CD4-positive, alpha-beta T cell treated with Interleukin-15 for 1 hour (primary cell): ENCODE measurements around the gene ATXN2.
"Not testable (repeated sequence)": the region's sequence is repeated elsewhere in the genome, so short reads cannot be mapped to it uniquely, and the experiment has no call there.

ENCODE experiments used
- DNase-seq: peaks from one replicate; pipeline ENCODE4 v3.0.0-alpha.2; 2020

Gene ATXN2

GRCh38 chr12:111412830-111413441 is 186.2 kb downstream of the ATXN2 start:
- DNase-seq = no peak

DNA sequence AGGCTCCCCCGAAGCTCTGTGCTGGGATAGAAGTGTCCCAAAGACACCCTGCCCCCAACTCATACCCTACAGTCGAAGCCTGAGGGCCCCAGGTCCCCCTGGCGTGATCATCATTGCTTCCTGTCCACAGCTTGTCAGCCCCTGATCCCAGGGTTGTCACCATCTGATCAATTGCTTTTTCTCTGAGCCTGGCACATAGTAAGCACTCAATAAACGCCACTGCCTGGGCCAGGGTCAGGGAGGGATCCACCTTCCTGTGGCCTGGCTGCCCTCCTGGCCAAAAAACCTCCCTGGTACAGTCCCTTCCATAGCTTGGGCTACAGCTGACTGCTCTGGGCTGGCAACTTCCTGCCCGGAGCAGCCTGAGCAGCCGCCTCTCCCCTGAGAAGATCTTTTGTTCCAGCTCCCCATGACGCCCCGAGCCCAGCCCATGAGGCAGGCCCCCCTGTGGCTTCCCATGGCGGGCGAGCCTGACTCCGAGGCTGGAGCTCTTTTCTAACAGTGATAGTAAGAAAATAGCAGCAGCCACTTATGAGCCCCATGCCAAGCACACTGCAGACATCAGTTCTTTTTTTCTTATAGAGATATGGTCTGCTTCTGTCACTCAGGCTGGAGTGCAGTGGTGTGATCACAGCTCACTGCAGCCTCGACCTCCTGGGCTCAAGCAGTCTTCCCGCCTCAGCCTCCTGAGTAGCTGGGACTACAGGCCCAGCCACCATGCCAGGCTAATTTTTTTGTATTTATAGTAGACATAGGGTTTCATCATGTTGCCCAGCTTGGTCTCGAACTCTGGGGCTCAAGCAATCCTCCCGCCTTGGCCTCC is 186.9 kb downstream of the ATXN2 start:
- no peak for DNase-seq

GRCh38 chr12:111411185-111411764 is 187.8 kb downstream of the ATXN2 start:
- peak; percentile 59 for DNase-seq

DNA sequence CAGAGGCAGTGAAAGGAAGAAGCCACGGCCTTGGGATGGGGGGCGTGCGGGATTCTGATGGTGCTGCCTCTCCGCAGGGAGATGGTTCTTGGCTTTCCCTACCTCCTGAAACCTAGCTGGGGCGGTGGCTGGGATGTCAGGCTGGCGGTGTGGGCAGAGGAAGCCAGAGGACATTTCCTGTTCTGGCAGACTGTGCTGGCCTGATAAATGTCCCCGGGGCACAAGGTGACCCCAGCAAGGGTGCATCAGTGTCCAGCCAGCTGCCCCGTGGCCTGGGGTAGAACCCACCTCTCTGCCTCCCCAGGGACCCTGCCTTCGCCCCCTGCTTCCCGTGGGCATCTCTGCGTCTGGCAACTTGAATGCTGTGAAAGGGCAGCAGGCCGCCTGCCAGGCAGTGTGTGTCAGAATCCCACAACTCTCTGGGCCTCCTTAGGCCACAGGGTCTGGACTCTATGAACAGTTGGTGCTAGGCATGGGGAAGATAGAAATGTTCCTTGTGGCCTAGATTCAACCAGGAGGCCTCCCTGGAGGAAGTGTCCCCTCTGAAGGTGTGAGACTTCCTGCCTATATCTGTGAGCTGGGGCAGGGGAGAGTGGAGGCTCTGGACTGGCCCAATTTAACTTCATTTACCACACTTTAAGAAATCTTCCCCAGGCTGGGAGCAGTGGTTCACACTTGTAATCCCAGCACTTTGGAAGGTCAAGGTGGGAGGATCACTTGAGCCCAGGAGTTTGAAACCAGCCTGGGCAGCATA is 188.5 kb downstream of the ATXN2 start:
- DNase-seq = no peak

DNA sequence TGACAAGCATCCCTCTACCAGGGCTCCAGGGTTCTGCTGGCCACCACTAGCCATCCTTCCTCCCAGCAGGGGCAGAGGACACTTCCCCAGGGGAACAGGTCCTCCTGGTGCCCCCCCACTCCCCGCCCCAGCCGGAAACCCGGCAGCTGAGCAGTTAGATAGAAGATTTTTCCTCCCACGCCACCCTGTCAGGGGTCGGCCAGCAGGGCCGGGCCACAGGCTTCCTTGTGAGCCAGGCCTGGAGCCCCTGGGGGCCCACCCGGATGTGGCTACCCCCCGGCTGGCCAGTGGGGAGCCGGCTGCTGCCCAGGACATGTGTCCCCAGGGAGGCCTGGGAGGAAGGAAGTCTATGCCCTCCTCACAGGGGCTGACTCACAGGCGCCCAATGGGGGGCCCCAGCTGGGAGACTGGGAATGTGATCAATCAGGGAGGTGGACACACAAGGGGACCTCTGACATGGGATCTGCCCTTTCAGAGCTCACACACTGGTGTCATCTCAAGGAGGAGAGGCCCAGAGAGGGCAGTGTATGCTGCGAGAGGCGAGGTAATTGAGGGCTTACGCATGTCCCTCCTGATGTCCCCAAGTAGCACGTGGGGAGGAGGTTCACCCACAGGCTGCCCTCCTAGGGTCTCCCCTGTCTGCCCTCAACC is 189.2 kb downstream of the ATXN2 start:
- DNase-seq = no peak

GRCh38 chr12:111409403-111409779 is 189.7 kb downstream of the ATXN2 start:
- no peak for DNase-seq

GRCh38 chr12:111408686-111409402 is 190.3 kb downstream of the ATXN2 start:
- DNase-seq = no peak

DNA sequence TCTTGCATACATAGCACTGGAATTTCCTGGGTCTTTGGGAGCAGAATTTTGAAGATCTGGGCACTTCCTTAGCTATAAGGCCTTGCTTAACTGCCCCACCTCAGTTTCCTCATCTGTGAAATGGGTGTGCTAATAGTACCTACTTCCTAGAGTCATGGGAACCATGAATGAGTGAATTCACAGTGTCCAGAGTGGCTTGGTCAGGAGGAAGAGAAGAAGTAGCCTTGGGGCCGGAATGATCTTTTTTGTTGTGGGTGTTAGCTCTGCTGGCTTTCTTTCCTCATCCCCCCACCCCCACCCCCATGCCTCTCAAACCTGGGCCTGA is 191.0 kb downstream of the ATXN2 start:
- no peak for DNase-seq

GRCh38 chr12:111407377-111408115 is 191.6 kb downstream of the ATXN2 start:
- DNase-seq = no peak

- peak; percentile 76 for DNase-seq
Observed at GRCh38 chr12:111406474-111407376, 192.4 kb downstream of the ATXN2 start.

- no peak for DNase-seq
Observed at GRCh38 chr12:111405859-111406473, 193.1 kb downstream of the ATXN2 start, which contains the start of gene SH2B3. Gene SH2B3, plus strand, starts transcription at chr12:111405923. Its CDS starts 12,223 bp downstream, at chr12:111418146.

DNA sequence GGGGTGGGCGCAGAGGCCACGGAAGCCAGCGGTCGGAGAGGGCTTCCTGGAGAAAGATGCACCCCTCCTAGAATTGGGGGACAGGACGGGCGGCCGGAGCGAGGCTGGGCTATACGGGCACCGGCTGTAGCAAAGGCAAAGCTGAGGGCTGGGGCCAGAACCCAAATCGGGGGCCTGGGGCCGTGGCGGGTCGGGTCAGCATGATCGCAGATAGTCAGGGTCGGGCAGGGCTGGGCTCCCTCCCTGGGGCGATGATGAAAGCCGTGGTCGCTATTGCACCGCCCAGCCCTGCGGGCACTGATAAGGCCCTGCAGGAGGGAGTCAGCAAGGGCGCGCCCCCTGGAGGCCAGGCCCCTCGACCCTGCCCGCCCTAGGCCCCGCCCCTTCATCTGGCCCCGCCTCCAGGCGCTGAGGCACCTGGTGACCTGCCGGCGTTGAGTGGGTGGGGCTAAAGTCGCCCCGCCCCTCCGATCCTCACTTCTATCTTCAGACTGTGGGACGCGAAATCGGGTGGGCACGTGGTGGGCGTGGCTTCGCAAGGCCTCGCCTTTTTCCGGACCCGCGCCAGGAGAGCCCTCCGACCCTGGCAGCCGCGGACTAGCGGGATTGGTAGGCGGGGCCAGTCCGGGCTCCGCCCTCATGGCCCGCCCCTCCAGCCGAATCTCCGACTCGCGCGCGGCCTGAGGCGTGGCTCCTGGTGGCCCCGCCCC is 193.8 kb downstream of the ATXN2 start:
- DNase-seq = peak; percentile 99

GRCh38 chr12:111404362-111405148 is 194.6 kb downstream of the ATXN2 start:
- DNase-seq = peak; percentile 57

DNA sequence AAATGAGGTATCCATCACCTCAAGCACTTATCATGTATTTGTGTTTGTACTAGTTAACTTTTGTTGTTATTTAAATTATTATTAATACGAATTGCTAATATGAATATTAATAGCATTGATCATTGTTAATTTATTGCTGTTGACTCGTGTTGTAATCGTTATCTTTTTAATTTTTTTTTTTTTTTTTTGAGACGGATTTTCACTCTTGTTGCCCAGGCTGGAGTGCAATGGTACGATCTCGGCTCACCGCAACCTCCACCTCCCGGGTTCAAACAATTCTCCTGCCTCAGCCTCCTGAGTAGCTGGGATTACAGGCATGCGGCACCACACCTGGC is 196.7 kb downstream of the ATXN2 start:
- DNase-seq = not testable (repeated sequence)
